OCI-LY7 (cell line): ENCODE measurements around the gene RANBP9.

ENCODE experiments used
- CTCF ChIP-seq: fragments of 200-600 bp; sonication (generic); conservative IDR thresholded peaks from 2 replicates; pipeline ENCODE4 v1.5.1; 2014; ENCODE audit warnings: mild to moderate bottlenecking, antibody characterized with exemption, low read length, moderate library complexity, mixed read lengths
- EZH2phosphoT487 ChIP-seq: fragments of 200-600 bp; sonication (generic); IDR thresholded peaks from 2 replicates; pipeline ENCODE4 v1.6.1; 2018; ENCODE audit warnings: low read depth, borderline replicate concordance, mild to moderate bottlenecking, mixed run types, antibody characterized with exemption, low read length, moderate library complexity, mixed read lengths

- TF ChIP-seq CTCF (no peak), EZH2phosphoT487 (no peak)
Observed at GRCh38 chr6:13743736-13744127, 32.1 kb upstream of the RANBP9 start.
